Activated CD8-positive, alpha-beta memory T cell treated with anti-CD3 and anti-CD28 coated beads, Interleukin-2, amount 10 ng/mL, durations not matched to agents 7 days and 5 days (primary cell): ENCODE results near the gene ZBTB47. TPM values are rescaled to one million over a fixed set of nuclear protein-coding genes. Genes with fewer than 3 reads are reported as not detected.

Source experiments
- ATAC-seq: fragments of 150-1000 bp; cut with Tn5 transposase; one replicate; pipeline ENCODE4 v1.10.0; 2021; ENCODE audit warnings: moderate library complexity
- CTCF ChIA-PET: fragments of 350-600 bp; sonication (Branson Sonifier 250); formaldehyde crosslinking; loops from one replicate; lab custom pipeline; 2021; ENCODE audit warnings: antibody characterized with exemption; lab: Charles Lee
- DNase-seq: peaks from one replicate; pipeline ENCODE4 v3.0.0-alpha.2; 2020
- H3K27ac Mint-ChIP-seq: one replicate; pipeline ENCODE4 v1.8.0; 2021; ENCODE audit warnings: mild to moderate bottlenecking, mixed read lengths
- H3K27me3 Mint-ChIP-seq: one replicate; pipeline ENCODE4 v1.8.0; 2021; ENCODE audit warnings: mixed read lengths
- H3K36me3 Mint-ChIP-seq: one replicate; pipeline ENCODE4 v1.8.0; 2021; ENCODE audit warnings: mild to moderate bottlenecking, mixed read lengths
- H3K4me1 Mint-ChIP-seq: one replicate; pipeline ENCODE4 v1.8.0; 2021; ENCODE audit warnings: mixed read lengths
- H3K4me3 Mint-ChIP-seq: one replicate; pipeline ENCODE4 v1.8.0; 2021; ENCODE audit warnings: mild to moderate bottlenecking, moderate library complexity, mixed read lengths
- H3K9me3 Mint-ChIP-seq: one replicate; pipeline ENCODE4 v1.8.0; 2022; ENCODE audit warnings: low read depth, mixed read lengths
- total RNA-seq, 2 experiments: library from RNA; stranded (reverse); gene quantifications; one replicate each; pipeline ENCODE4 v1.2.3, GENCODE V29; 2021

ZBTB47 gene
- total RNA-seq, 2 experiments from 2014 or later, result 0.41 to 0.56 TPM

- no peak for ATAC-seq
- Mint-ChIP-seq H3K4me1 (peaks cover 10% of the 10 kb centered on the region), H3K9me3 (peaks cover 8% of the 10 kb centered on the region), H3K27ac (no peak overlapping the region), H3K36me3 (no peaks in the 10 kb centered on the region), H3K4me3 (no peak overlapping the region), H3K27me3 (peaks cover 9% of the 10 kb centered on the region)
- CTCF ChIA-PET, result no interaction called here
- no peak for DNase-seq
Measured at GRCh38 chr3:42674146-42674545, 20.6 kb downstream of the ZBTB47 start.

GRCh38 chr3:42675909-42676308, 22.4 kb downstream of the ZBTB47 start:
- ATAC-seq, result no peak
- H3K27me3 Mint-ChIP-seq, result peaks cover 9% of the 10 kb centered on the region
- no peak overlapping the region for H3K4me3 Mint-ChIP-seq
- DNase-seq, result no peak
- H3K4me1 Mint-ChIP-seq, result peaks cover 10% of the 10 kb centered on the region
- CTCF ChIA-PET, result no interaction called here
- H3K9me3 Mint-ChIP-seq, result peaks cover 8% of the 10 kb centered on the region
- H3K27ac Mint-ChIP-seq, result no peak overlapping the region
- H3K36me3 Mint-ChIP-seq, result no peaks in the 10 kb centered on the region

- no peak for ATAC-seq
- peaks cover 11% of the 10 kb centered on the region for H3K4me1 Mint-ChIP-seq
- DNase-seq, result peak; percentile 60
- CTCF ChIA-PET, result no interaction called here
- peaks cover 8% of the 10 kb centered on the region for H3K9me3 Mint-ChIP-seq
- H3K4me3 Mint-ChIP-seq, result no peak overlapping the region
- no peaks in the 10 kb centered on the region for H3K36me3 Mint-ChIP-seq
- H3K27ac Mint-ChIP-seq, result no peak overlapping the region
- peaks cover 21% of the 10 kb centered on the region for H3K27me3 Mint-ChIP-seq
Measured at GRCh38 chr3:42678447-42678846, 24.9 kb downstream of the ZBTB47 start.

GRCh38 chr3:42680271-42680670, 26.8 kb downstream of the ZBTB47 start:
- H3K27me3 Mint-ChIP-seq, result peaks cover 24% of the 10 kb centered on the region
- H3K4me1 Mint-ChIP-seq, result peaks cover 13% of the 10 kb centered on the region
- H3K27ac Mint-ChIP-seq, result no peak overlapping the region
- H3K4me3 Mint-ChIP-seq, result no peak overlapping the region
- no peaks in the 10 kb centered on the region for H3K36me3 Mint-ChIP-seq
- DNase-seq (no peak), ATAC-seq (no peak)
- CTCF ChIA-PET, result no interaction called here
- H3K9me3 Mint-ChIP-seq, result peaks cover 8% of the 10 kb centered on the region

- DNase-seq (no peak), ATAC-seq (no peak)
- H3K9me3 Mint-ChIP-seq, result peaks cover 7% of the 10 kb centered on the region
- CTCF ChIA-PET, result no interaction called here
- H3K36me3 Mint-ChIP-seq, result no peaks in the 10 kb centered on the region
- H3K27ac Mint-ChIP-seq, result no peak overlapping the region
- peaks cover 27% of the 10 kb centered on the region for H3K27me3 Mint-ChIP-seq
- H3K4me1 Mint-ChIP-seq, result peaks cover 14% of the 10 kb centered on the region
- no peak overlapping the region for H3K4me3 Mint-ChIP-seq
Measured at GRCh38 chr3:42680806-42681205, 27.3 kb downstream of the ZBTB47 start.

- Mint-ChIP-seq H3K36me3 (no peaks in the 10 kb centered on the region), H3K27ac (no peak overlapping the region), H3K9me3 (peaks cover 6% of the 10 kb centered on the region), H3K27me3 (peaks cover 34% of the 10 kb centered on the region), H3K4me1 (peaks cover 16% of the 10 kb centered on the region), H3K4me3 (no peak overlapping the region)
- DNase-seq (no peak), ATAC-seq (no peak)
- CTCF ChIA-PET, result no interaction called here
Measured at GRCh38 chr3:42681361-42682038, 28.0 kb downstream of the ZBTB47 start.

GRCh38 chr3:42682301-42683070, 29.0 kb downstream of the ZBTB47 start:
- Mint-ChIP-seq H3K27ac (no peak overlapping the region), H3K27me3 (peaks cover 43% of the 10 kb centered on the region), H3K4me1 (peaks cover 16% of the 10 kb centered on the region), H3K4me3 (no peak overlapping the region), H3K36me3 (no peaks in the 10 kb centered on the region), H3K9me3 (peaks cover 6% of the 10 kb centered on the region)
- no peak for ATAC-seq
- CTCF ChIA-PET, result no interaction called here
- no peak for DNase-seq

- CTCF ChIA-PET, result no interaction called here
- no peaks in the 10 kb centered on the region for H3K36me3 Mint-ChIP-seq
- no peak overlapping the region for H3K27ac Mint-ChIP-seq
- no peak overlapping the region for H3K4me3 Mint-ChIP-seq
- no peaks in the 10 kb centered on the region for H3K9me3 Mint-ChIP-seq
- ATAC-seq (peak; percentile 70), DNase-seq (peak; percentile 53)
- peaks cover 7% of the 10 kb centered on the region for H3K4me1 Mint-ChIP-seq
- H3K27me3 Mint-ChIP-seq, result peaks cover 36% of the 10 kb centered on the region
Measured at GRCh38 chr3:42683875-42684598, 30.5 kb downstream of the ZBTB47 start.

GRCh38 chr3:42684632-42685362, 31.3 kb downstream of the ZBTB47 start:
- H3K36me3 Mint-ChIP-seq, result no peaks in the 10 kb centered on the region
- H3K27ac Mint-ChIP-seq, result no peak overlapping the region
- no peak overlapping the region for H3K4me3 Mint-ChIP-seq
- ATAC-seq (no peak), DNase-seq (no peak)
- no peaks in the 10 kb centered on the region for H3K9me3 Mint-ChIP-seq
- CTCF ChIA-PET, result no interaction called here
- H3K27me3 Mint-ChIP-seq, result peaks cover 37% of the 10 kb centered on the region
- peaks cover 5% of the 10 kb centered on the region for H3K4me1 Mint-ChIP-seq

- no peaks in the 10 kb centered on the region for H3K9me3 Mint-ChIP-seq
- H3K27me3 Mint-ChIP-seq, result peaks cover 42% of the 10 kb centered on the region
- H3K4me3 Mint-ChIP-seq, result no peak within 1 kb of the TSS
- peaks cover 5% of the 10 kb centered on the region for H3K4me1 Mint-ChIP-seq
- CTCF ChIA-PET, result no interaction called here
- no peak for DNase-seq
- H3K36me3 Mint-ChIP-seq, result no peaks in the 10 kb centered on the region
- no peak within 1 kb of the TSS for H3K27ac Mint-ChIP-seq
- ATAC-seq, result no peak
Measured at GRCh38 chr3:42685363-42685881, 31.9 kb downstream of the ZBTB47 start, which contains the start of gene KLHL40. TSS of gene KLHL40 (plus strand) at chr3:42685537. CDS start at chr3:42685619, 82 bp downstream.

GRCh38 chr3:42685891-42686820, 32.7 kb downstream of the ZBTB47 start:
- CTCF ChIA-PET, result no interaction called here
- Mint-ChIP-seq H3K36me3 (no peaks in the 10 kb centered on the region), H3K9me3 (no peaks in the 10 kb centered on the region), H3K27ac (no peak overlapping the region), H3K27me3 (peaks cover 40% of the 10 kb centered on the region), H3K4me1 (peaks cover 5% of the 10 kb centered on the region), H3K4me3 (no peak overlapping the region)
- DNase-seq (no peak), ATAC-seq (no peak)
